Activated naive CD8-positive, alpha-beta T cell treated with anti-CD3 and anti-CD28 coated beads, Interleukin-2, amount 50 U/mL, for 24 hours (primary cell): ENCODE measurements around the gene GTF2IRD2.
A peak's percentile ranks its signal among the peaks of the same experiment; 100 is the strongest.
"Not testable (repeated sequence)": the region's sequence is repeated elsewhere in the genome, so short reads cannot be mapped to it uniquely, and the experiment has no call there.

Source experiments
- ATAC-seq: fragments of 150-1000 bp; cut with Tn5 transposase; one replicate; pipeline ENCODE4 v1.10.0; 2021
- DNase-seq: peaks from one replicate; pipeline ENCODE4 v3.0.0; 2021
- H3K27ac Mint-ChIP-seq: one replicate; pipeline ENCODE4 v1.8.0; 2021; ENCODE audit warnings: mild to moderate bottlenecking, mixed read lengths
- H3K27me3 Mint-ChIP-seq: one replicate; pipeline ENCODE4 v1.8.0; 2021; ENCODE audit warnings: mixed read lengths
- H3K36me3 Mint-ChIP-seq: one replicate; pipeline ENCODE4 v1.8.0; 2021; ENCODE audit warnings: low read depth, mixed read lengths
- H3K4me1 Mint-ChIP-seq: one replicate; pipeline ENCODE4 v1.8.0; 2021; ENCODE audit warnings: mixed read lengths
- H3K4me3 Mint-ChIP-seq: one replicate; pipeline ENCODE4 v1.8.0; 2021; ENCODE audit warnings: mild to moderate bottlenecking, moderate library complexity, mixed read lengths
- H3K9me3 Mint-ChIP-seq: one replicate; pipeline ENCODE4 v1.8.0; 2021; ENCODE audit warnings: mixed read lengths

GTF2IRD2 gene

GRCh38 chr7:74850833-74851721, at the start of gene GTF2IRD2:
GTF2IRD2 (minus strand) TSS chr7:74851605; CDS start chr7:74836378, 15,227 bp downstream.
- H3K4me1 Mint-ChIP-seq, H3K27ac Mint-ChIP-seq, H3K9me3 Mint-ChIP-seq, H3K27me3 Mint-ChIP-seq, H3K36me3 Mint-ChIP-seq: not testable (repeated sequence)
- peak; percentile 96 for ATAC-seq
- peak; percentile 60 for DNase-seq
- peak within 1 kb of the TSS; percentile 57 for H3K4me3 Mint-ChIP-seq

GRCh38 chr7:74890158-74891123, 39.0 kb upstream of the GTF2IRD2 start:
- not testable (repeated sequence) for H3K9me3 Mint-ChIP-seq, H3K4me1 Mint-ChIP-seq, H3K36me3 Mint-ChIP-seq, H3K27me3 Mint-ChIP-seq
- ATAC-seq (peak; percentile 86), DNase-seq (peak; percentile 79)
- H3K27ac Mint-ChIP-seq = peak overlapping the region; percentile 84
- peak overlapping the region; percentile 81 for H3K4me3 Mint-ChIP-seq

- peak overlapping the region; percentile 57 for H3K4me3 Mint-ChIP-seq
- not testable (repeated sequence) for H3K27me3 Mint-ChIP-seq, DNase-seq, H3K36me3 Mint-ChIP-seq, H3K4me1 Mint-ChIP-seq, H3K9me3 Mint-ChIP-seq, H3K27ac Mint-ChIP-seq
- ATAC-seq = peak; percentile 16
Observed at GRCh38 chr7:74889518-74890129, 38.2 kb upstream of the GTF2IRD2 start.

GRCh38 chr7:74885295-74885694, 33.9 kb upstream of the GTF2IRD2 start:
- not testable (repeated sequence) for H3K9me3 Mint-ChIP-seq, H3K36me3 Mint-ChIP-seq, DNase-seq, H3K4me1 Mint-ChIP-seq, H3K27ac Mint-ChIP-seq, H3K4me3 Mint-ChIP-seq, ATAC-seq, H3K27me3 Mint-ChIP-seq

GRCh38 chr7:74882110-74882509, 30.7 kb upstream of the GTF2IRD2 start:
- not testable (repeated sequence) for ATAC-seq, H3K4me3 Mint-ChIP-seq, DNase-seq, H3K27ac Mint-ChIP-seq, H3K9me3 Mint-ChIP-seq, H3K36me3 Mint-ChIP-seq, H3K27me3 Mint-ChIP-seq, H3K4me1 Mint-ChIP-seq

GRCh38 chr7:74874748-74875512, 23.5 kb upstream of the GTF2IRD2 start:
- H3K9me3 Mint-ChIP-seq, H3K36me3 Mint-ChIP-seq, DNase-seq, ATAC-seq, H3K27me3 Mint-ChIP-seq, H3K27ac Mint-ChIP-seq, H3K4me1 Mint-ChIP-seq, H3K4me3 Mint-ChIP-seq: not testable (repeated sequence)

GRCh38 chr7:74874104-74874747, 22.8 kb upstream of the GTF2IRD2 start:
- H3K36me3 Mint-ChIP-seq, H3K27ac Mint-ChIP-seq, H3K27me3 Mint-ChIP-seq, H3K4me1 Mint-ChIP-seq, H3K4me3 Mint-ChIP-seq, ATAC-seq, H3K9me3 Mint-ChIP-seq, DNase-seq: not testable (repeated sequence)

GRCh38 chr7:74872542-74872941, 21.1 kb upstream of the GTF2IRD2 start:
- H3K27ac Mint-ChIP-seq, H3K4me3 Mint-ChIP-seq, DNase-seq, ATAC-seq, H3K4me1 Mint-ChIP-seq, H3K36me3 Mint-ChIP-seq, H3K27me3 Mint-ChIP-seq, H3K9me3 Mint-ChIP-seq: not testable (repeated sequence)

GRCh38 chr7:74865777-74866176, 14.4 kb upstream of the GTF2IRD2 start:
- H3K27ac Mint-ChIP-seq, H3K27me3 Mint-ChIP-seq, H3K4me3 Mint-ChIP-seq, H3K4me1 Mint-ChIP-seq, H3K36me3 Mint-ChIP-seq, H3K9me3 Mint-ChIP-seq, DNase-seq, ATAC-seq: not testable (repeated sequence)

- not testable (repeated sequence) for DNase-seq, H3K36me3 Mint-ChIP-seq, H3K4me3 Mint-ChIP-seq, H3K9me3 Mint-ChIP-seq, ATAC-seq, H3K27ac Mint-ChIP-seq, H3K27me3 Mint-ChIP-seq, H3K4me1 Mint-ChIP-seq
Observed at GRCh38 chr7:74849853-74850252, 1.6 kb downstream of the GTF2IRD2 start.

- not testable (repeated sequence) for H3K9me3 Mint-ChIP-seq, DNase-seq, ATAC-seq, H3K4me3 Mint-ChIP-seq, H3K27ac Mint-ChIP-seq, H3K4me1 Mint-ChIP-seq, H3K27me3 Mint-ChIP-seq, H3K36me3 Mint-ChIP-seq
Observed at GRCh38 chr7:74830411-74830810, 21.0 kb downstream of the GTF2IRD2 start.

- H3K4me3 Mint-ChIP-seq, H3K4me1 Mint-ChIP-seq: not testable (repeated sequence)
Observed at GRCh38 chr7:74829959-74830358, 21.4 kb downstream of the GTF2IRD2 start.

GRCh38 chr7:74821259-74821658, 30.1 kb downstream of the GTF2IRD2 start:
- H3K9me3 Mint-ChIP-seq, ATAC-seq, H3K4me3 Mint-ChIP-seq, H3K27ac Mint-ChIP-seq, DNase-seq, H3K27me3 Mint-ChIP-seq, H3K36me3 Mint-ChIP-seq, H3K4me1 Mint-ChIP-seq: not testable (repeated sequence)

More at GRCh38 chr7:74829959-74830358, 21.4 kb downstream of the GTF2IRD2 start:
- ATAC-seq, DNase-seq, H3K27ac Mint-ChIP-seq, H3K9me3 Mint-ChIP-seq, H3K36me3 Mint-ChIP-seq, H3K27me3 Mint-ChIP-seq: not testable (repeated sequence)
